HG03469 (cell line): ENCODE measurements around the gene NDUFA5.
"Not testable (repeated sequence)": the region's sequence is repeated elsewhere in the genome, so short reads cannot be mapped to it uniquely, and the experiment has no call there.

Source experiments
- ATAC-seq: cut with Tn5 transposase; IDR thresholded peaks from one replicate; pipeline ENCODE4 v1.9.1; 2021; ENCODE audit warnings: mild to moderate bottlenecking, moderate library complexity, moderate number of reproducible peaks; ENCODE audit not compliant: unreplicated experiment

Gene NDUFA5

DNA sequence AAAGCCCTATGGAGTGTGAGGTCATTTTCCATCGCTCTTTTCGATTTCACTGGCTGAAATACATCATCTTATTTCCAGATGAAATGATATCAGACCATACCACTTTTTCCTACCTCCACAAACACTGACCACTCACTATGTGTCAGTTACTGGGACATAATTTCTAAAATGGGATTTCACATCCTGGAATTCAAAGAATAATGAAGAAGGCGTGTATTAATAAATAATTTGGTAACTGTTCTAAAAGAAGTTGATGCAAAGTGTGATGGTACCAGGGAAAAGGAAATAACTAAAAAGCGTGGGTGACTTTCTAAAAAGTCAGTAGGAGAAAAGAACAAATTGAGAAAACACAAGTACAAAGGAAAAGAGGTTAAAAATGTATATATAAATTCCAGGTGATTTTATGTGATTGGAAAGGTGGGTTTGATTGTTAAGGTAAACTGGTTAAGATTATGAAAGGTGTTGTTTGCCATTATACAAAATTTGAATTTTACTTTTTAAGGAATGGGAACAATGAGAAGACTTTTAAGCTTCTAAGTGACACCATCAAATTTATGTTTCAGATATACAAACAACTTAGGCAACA is 764 bp upstream of the NDUFA5 start:
- ATAC-seq: no peak

DNA sequence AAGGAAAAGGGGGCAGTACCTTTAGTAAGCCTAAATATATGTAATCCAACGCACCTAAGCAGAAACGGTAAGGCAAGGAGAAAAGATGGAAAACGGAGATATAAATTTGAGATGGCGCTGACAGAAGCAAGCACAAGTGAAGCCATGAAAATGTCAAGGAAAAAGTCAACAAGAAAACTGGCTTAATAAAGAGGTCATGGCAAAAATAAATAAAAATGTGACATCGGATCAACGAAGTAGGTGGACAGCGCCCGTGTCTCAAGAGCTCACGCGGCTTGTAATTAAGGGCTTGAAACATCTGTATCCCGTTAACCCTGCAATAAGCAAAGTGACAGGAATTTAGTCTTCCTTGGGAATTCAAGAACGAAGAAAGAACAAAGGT is 611 bp downstream of the NDUFA5 start:
- no peak for ATAC-seq

DNA sequence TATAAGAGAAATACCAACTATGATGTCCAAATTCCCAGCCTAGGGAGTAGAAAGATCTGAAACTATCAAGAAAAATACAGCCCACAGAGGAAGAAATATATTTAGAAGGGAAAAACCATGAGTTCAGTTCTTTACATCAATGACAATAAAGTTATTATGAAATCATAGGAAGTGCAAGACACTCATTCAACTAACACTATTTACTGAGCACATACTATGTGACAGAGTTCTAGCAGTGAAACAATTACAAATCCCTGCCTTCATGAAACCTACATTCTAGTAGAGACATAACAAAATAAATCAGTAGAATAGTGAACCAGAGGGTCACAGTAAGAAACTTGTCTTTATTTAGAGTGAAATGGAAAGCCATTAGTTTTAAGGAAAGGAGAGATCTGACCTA is 2.1 kb downstream of the NDUFA5 start:
- no peak for ATAC-seq

DNA sequence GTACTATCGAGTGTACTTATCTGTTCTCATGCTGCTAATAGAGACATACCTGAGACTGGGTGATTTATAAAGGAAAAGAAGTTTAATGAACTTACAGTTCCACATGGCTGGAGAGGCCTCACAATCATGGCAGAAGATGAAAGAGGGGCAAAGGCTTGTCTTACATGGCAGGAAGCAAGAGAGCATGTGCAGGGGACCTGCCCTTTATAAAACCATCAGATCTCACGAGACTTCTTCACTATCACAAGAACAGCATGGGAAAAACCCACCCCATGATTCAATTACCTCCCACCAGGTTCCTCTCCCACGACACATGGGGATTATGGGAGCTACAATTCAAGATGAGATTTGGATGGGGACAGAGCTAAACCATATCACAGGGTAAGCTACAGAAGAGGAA is 4.5 kb downstream of the NDUFA5 start:
- ATAC-seq: no peak

DNA sequence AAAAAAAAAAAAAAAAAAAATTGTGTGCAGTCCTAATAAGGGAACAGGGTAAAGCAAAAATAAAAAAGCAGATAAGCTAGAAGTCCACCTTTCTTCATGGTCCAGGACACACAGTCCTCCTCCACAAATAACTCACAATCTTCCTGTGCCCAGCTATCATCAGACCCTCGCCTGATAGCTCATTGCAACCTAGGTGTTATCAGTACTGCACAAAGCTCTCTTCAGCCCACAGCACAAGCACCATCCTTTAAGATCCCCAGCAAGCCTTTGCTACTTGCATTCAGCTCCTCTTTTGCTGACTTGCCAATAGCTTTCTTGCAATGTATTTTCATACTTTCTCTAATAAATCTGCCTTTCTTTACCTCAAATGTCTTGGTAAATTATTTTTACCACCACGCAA is 5.0 kb downstream of the NDUFA5 start:
- no peak for ATAC-seq

DNA sequence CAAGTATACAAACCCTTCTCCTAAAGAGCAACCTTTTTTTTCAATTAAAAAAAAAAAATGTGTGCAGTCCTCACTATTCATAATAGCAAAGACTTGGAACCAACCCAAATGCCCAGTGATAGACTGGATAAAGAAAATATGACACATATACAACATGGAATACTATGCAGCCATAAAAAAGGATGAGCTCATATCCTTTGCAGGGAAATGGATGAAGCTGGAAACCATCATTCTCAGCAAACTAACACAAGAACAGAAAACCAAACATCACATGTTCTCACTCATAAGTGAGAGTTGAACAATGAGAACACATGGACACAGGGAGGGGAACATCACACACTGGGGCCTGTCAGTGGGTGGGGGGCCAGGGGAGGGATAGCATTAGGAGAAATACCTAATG is 5.5 kb downstream of the NDUFA5 start:
- ATAC-seq: not testable (repeated sequence)

DNA sequence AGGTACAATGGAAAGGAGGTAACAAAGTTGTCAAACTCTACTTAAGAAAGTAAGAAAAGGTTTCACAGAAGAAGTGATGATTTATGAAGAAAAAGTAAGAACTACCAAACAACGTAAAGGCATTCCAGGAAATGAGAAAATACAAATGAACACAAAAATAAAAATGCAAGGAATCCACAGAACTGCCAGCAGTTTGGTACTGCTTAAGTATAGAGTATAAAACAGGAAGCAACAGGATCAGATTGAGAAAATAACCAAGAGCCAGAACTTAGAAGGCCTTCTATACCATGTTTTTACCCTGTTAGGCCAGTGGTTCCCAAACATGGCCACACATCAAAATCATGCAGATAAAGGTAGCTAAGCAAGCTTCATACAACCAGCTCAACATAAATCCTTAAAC is 9.2 kb downstream of the NDUFA5 start:
- ATAC-seq: no peak

DNA sequence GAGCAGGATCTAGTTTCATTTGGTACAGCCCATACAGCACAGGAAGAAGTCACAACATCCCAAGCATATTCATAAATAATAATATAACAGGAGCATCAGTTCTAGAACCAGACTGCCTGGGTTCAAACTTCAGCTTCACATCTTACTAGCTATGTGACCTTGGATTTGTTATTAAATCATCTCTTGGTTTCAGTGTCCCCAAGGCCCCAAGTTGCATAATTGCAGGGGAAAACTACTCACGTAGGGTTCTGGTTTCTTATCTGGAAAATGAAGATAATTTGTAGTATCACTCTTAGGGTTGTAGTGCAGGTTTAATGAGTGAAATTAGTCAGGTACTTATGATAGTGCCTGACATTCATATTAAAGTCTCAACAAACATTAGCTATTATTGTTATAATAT is 17.7 kb downstream of the NDUFA5 start:
- ATAC-seq: no peak

DNA sequence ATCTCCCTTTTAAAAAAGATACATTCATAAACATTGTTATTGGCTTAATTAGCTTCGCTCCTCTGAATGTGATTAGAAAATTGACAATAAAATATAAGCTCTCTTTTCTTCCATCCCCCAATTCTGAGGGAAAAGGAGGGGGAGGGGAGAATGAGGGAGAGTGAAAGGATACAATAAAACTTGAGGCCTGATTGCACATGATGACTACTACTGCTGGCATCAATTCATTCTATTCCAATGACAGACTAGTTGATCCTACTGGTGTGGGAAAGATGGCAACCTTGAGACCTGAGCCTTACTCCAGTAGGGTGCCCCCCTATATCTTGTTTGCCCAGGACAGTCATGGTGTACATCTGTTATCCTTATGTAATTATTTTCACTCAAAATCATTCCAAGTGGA is 18.7 kb downstream of the NDUFA5 start:
- no peak for ATAC-seq

DNA sequence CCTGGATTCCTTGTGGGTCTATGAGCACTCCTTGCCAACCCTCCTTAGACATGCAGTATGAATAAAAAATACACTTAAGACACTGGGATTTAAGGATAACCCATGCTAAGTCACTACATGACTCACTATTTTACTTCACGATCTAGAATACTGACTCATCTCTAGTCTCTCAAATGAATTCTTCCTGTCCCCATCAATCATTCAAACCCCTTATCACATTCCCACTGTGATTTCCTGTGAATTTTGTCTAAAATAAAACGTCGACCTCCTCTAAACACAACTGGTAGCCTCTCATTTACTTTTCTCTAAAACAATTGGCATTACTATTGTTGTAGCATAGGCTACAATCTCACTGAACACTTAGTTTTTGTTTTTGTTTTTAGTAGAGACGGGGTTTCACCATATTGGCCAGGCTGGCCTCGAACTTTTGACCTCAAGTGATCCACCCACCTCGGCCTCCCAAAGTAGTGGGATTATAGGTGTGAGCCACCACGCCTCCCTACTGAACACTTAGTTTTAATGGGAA is 19.4 kb downstream of the NDUFA5 start:
- no peak for ATAC-seq

DNA sequence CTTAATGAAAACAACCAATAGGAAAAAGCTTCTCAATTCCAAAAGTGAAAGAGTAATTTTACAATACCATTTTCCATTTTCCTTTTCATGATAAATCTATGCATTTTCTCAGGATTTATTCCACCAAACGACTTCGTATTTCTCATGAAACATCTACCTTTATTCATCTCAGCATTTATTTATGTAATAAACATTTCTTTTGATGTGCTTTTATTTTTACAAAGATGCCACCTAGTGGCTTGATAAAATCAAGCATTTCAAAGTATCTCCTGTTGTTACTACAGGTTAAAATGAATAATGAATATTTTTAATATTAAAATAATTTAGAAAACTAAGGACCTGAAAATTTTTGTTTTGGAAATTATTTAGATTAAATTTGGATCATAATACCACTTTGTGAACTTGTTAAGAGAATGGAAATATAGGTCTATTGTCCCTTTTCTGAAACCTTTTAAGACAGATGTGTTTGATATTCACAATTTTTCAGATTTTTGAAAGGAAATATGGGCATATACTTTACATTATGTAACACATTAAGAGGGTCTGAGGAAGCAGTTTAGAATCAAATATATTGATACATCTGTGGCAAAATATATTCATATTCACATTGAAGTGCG is 20.5 kb downstream of the NDUFA5 start:
- ATAC-seq: no peak

DNA sequence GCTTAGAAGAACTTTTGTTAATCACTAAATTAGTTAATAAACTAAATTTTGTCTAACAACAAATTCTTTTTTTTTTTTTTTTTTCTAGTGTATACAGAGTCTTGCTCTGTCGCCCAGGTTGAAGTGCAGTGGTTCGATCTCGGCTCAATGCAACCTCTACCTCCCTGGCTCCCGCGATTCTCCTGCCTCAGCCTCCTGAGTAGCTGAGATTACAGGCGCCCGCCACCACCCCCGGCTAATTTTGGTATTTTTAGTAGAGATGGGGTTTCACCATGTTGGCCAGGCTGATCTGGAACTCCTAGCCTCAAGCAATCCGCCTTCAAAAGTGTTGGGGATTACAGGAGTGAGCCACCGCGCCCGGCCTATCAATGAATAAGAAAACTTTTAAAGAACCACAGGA is 22.1 kb downstream of the NDUFA5 start:
- ATAC-seq: no peak

DNA sequence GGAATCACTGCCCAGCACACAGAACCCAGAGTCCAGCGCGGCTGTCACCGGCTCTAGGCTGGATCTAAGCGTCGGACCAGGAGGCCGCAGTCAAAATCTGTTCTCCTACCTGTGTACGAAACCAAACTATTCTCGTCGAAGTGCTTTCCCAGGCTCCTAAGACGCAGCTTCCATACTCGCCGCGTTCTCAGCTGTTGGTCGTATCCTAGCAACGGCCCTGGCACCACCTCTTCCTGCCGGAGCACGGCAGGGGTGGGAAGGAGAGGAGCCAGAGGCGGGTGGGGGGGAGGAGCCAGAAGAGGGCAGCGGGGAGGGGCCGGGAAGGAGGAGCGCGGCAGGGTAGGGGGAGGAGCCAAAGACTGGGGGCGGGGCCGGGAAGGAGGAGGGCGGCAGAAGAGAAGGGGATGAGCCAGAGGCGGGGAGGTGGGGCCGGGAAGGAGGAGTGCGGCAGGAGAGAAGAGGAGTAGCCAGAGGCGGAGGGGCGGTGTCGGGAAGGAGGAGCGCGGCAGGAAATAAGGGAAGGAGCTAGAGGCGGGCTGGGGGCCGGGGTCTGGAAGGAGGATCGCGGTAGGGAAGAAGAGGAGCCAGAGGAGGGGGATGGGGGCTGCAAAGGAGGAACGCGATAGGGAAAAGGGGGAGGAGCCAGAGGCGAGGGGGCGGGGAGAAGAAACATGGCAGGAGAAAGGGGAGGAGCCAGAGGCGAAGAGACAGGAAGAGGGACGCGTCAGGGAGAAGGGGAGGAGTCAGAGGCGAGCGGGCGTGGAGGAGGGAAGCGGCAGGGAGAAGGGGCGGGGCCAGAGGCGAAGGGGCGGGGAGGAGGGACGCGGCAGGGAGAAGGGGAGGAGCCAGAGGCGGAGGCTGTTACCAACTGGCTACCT is 23.0 kb downstream of the NDUFA5 start, which contains the start of gene IQUB:
Gene IQUB, minus strand, starts transcription at position 213 of the 878 bp plus-strand sequence. CDS start 22,255 bp downstream, outside the sequence.
- ATAC-seq: peak; percentile 64

DNA sequence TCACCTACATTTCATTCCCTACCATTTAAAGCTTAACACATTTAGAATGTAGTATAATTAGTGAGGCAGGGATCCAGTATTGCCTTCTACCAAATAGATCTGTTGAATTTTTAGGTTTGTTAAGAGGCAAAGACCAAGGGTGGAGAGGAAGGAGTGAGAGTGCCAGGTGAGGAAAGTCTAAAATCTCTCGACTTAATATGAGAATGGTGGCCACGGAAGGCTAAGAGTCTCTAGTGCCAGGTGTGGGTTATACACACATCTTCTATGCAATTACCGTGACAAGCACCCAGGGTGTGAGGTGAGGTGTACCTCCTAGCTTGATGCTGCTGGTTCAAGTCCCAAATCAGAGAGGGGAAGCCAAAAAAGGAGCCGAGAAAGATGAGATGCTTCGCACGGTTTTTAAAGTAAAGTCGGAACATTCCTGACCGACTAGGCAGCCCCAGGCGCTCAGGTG is 23.7 kb downstream of the NDUFA5 start:
- ATAC-seq: peak; percentile 11

DNA sequence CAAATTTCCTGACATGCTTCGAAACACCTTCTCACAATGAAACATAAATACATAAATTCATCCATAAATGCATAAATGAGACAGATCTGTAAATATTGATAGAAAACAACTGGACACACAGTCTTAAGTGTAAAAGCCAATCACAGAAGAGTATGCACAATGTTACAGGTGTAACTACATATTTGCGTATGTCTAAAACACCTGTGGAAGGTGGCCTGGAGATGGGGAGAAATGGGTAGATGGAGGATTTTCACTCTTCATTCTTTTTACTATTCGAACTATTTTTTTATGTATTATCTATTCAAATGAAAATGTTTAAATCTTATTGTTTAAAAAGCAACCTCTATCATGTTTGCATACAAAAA is 24.1 kb downstream of the NDUFA5 start:
- ATAC-seq: no peak

DNA sequence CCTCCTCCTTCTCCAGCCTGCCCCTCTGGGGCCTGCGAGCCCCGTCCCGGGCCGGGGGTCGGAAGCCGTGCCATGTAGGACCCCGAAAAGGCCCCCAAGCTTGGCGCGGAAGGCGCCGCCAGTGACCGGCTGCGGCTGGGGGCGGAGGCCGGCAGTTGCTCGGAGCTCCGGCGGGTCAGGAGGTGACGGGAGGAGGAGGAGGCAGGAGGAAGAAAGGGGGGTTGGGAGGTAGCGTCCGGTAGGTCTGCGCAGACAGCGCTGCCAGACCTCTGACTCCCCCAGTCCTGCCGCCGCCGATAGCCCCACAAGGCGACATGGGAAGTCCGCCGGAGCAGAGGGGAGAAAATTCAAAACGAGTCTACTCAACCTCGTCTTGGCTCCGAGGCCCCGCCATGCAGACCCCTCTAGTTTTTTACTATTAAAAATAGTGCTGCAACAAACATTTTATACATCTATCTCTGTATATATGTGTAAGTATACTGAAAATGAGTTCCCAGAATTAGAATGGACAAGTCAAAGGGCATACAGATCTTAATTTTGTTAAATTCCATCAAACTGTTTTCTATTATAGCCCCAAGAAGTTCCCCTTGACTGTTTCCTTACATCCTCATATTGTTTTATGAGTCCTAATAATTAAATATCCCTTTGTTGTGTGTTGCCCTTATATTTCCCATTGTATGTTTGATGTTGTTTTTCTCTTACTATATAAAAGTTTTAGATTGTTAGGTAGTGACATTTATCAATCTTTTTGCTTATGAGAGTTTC is 24.6 kb downstream of the NDUFA5 start:
- not testable (repeated sequence) for ATAC-seq

DNA sequence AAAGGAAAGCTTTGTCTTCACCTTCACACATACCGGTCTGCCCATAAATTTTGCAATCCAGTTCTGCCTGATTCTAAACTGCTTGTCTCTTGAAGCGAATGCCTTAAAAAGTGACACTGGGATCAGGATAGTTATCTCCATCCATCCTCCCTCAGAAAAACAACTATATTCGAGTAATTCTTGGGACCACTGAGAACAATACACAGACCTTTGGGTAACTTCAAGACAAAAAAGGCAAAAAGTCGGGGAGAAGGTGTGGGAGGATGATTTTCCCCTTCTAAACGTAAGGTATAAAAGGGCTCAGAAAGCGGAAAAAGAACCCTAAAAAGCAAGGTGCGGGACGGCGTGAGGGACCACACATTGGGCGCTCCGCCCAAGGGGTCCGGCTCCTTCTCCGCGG is 25.3 kb downstream of the NDUFA5 start:
- ATAC-seq: not testable (repeated sequence)

DNA sequence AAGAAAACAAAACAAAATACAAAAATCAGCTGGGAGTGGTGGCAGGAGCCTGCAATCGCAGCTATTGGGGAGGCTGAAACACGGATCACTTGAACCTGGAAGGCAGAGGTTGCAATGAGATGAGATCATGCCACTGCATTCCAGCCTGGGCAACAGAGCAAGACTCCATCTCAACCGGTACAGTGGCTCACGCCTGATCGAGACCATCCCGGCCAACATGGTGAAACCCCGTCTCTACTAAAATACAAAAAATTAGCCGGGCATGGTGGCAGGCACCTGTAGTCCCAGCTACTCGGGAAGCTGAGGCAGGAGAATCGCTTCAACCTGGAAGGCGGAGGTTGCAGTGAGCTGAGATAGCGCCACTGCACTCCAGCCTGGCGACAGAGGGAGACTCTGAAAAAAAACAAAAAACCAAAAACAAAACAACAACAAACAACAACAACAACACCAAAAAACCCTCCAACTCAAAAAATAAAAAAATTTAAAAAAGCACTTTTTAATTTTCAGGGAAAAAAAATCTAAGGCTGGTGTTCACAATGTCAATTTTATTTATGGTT is 27.5 kb downstream of the NDUFA5 start:
- not testable (repeated sequence) for ATAC-seq

DNA sequence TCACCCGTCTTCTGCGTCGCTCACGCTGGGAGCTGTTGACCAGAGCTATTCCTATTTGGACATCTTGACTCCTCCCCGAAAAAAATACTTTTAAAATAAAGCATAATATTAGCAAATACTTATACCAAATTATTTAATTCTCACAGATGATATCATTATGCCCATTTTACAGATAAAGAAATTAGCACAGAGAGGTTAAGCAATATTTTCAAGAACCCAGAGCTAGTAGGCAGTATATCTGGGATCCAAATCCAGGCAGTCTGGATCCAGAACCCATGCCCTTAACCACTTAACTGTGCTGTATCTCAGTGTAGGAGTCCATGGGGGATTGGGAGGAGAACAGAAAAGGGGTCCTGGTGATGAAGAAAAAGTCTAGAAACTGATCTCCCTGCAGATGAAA is 29.4 kb downstream of the NDUFA5 start:
- no peak for ATAC-seq

DNA sequence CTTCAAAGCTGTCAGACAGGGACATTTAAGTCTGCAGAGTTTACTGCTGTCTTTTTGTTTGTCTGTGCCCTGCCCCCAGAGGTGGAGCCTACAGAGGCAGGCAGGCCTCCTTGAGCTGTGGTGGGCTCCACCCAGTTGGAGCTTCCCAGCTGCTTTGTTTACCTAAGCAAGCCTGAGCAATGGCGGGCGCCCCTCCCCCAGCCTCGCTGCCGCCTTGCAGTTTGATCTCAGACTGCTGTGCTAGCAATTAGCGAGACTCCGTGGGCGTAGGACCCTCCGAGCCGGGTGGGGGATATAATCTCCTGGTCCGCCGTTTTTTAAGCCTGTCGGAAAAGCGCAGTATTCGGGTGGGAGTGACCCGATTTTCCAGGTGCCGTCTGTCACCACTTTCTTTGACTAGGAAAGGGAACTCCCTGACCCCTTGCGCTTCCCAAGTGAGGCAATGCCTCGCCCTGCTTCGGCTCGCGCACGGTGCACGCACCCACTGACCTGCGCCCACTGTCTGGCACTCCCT is 29.8 kb downstream of the NDUFA5 start:
- not testable (repeated sequence) for ATAC-seq
